C4-2B (cell line): Measurements from ENCODE around the gene CCSER1.

Experiments used
- ZFX ChIP-seq: fragments of 450-650 bp; IDR thresholded peaks from 2 replicates; pipeline ENCODE4 v1.6.1; 2017
- TF ChIP-seq, protein P1 (sequence below): fragments of 450-650 bp; conservative IDR thresholded peaks from 2 replicates; pipeline ENCODE4 v1.5.1; 2017; ENCODE audit warnings: mild to moderate bottlenecking

DNA sequence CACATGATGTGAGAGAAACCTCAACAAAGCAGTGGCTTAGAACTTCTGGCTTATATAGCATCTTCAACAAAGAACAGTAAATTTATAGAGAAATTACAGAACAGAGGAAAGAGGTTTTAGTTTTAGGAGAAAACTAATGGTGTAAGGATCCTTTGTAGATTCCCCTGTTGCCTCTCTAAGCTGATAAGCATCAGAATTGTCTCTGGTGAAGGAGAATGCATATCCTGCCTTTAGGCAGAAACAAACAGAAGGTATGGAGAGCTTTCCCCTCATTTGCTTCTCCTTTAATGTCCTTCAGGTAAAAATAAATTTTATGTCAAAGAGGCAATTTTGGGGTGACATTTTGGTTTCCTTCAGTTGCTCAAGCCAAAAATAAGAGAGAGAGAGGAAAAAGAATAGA lies 625.9 kb downstream of the CCSER1 start:
- TF ChIP-seq, protein P1, sequence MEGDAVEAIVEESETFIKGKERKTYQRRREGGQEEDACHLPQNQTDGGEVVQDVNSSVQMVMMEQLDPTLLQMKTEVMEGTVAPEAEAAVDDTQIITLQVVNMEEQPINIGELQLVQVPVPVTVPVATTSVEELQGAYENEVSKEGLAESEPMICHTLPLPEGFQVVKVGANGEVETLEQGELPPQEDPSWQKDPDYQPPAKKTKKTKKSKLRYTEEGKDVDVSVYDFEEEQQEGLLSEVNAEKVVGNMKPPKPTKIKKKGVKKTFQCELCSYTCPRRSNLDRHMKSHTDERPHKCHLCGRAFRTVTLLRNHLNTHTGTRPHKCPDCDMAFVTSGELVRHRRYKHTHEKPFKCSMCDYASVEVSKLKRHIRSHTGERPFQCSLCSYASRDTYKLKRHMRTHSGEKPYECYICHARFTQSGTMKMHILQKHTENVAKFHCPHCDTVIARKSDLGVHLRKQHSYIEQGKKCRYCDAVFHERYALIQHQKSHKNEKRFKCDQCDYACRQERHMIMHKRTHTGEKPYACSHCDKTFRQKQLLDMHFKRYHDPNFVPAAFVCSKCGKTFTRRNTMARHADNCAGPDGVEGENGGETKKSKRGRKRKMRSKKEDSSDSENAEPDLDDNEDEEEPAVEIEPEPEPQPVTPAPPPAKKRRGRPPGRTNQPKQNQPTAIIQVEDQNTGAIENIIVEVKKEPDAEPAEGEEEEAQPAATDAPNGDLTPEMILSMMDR: no peak
- TF ChIP-seq ZFX: no peak
